HG03565 (cell line): ENCODE data around the gene SEC31A.

Experiments
- ATAC-seq: cut with Tn5 transposase; IDR thresholded peaks from one replicate; pipeline ENCODE4 v1.9.1; 2021; ENCODE audit warnings: mild to moderate bottlenecking, moderate library complexity; ENCODE audit not compliant: unreplicated experiment

SEC31A gene

GRCh38 chr4:82776925-82777542 is 113.9 kb downstream of the SEC31A start:
- no peak for ATAC-seq

DNA sequence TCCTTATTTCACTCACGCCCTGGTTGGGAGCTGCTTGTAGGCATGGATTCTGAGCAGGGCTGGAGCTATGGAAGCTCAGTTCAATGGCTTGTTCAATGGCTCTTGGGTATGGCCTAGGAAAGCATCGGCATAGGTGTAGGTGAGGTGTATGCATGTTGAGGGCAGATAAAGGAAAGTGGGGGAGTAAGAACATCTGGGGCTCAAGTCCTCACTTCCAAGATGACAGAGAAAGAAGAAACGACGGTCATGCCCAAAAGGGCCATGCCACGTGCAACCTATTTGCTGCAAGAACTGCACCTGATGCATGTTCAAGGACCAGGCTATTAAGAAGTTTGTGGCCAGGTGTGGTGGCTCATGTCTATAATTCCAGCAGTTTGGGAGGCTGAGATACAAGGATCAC is 115.7 kb downstream of the SEC31A start:
- no peak for ATAC-seq

GRCh38 chr4:82774711-82775171 is 116.2 kb downstream of the SEC31A start:
- ATAC-seq, result no peak

GRCh38 chr4:82773057-82773456 is 117.9 kb downstream of the SEC31A start:
- no peak for ATAC-seq

DNA sequence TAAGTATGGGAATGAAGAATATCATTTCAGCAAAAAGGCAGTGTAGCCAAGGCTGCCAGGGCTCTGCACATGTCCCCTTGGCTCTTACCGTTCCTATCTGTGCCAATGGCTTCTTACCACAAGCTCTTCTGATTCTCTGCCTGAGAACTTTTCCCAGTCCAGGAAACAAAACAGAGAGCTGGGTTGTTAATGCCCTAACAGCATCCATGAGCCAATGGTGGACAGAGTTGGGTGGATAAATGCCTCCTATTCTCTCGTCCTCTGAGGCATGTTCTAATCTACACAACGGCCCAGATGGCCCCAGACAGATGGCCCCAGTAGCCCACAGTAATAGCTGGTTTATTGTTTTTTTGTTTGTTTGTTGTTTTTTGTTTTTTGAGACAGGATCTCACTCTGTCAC is 120.3 kb downstream of the SEC31A start:
- ATAC-seq, result no peak
